Neural progenitor cell (in vitro differentiated cells): ENCODE data around the gene TAOK1.

Source experiments
- EZH2phosphoT487 ChIP-seq: fragments of 200-600 bp; sonication (generic); IDR thresholded peaks from 2 replicates; pipeline ENCODE4 v1.6.1; 2017; ENCODE audit warnings: antibody characterized with exemption
- TF ChIP-seq, protein P1 (sequence below): fragments of 200-600 bp; sonication (generic); IDR thresholded peaks from 2 replicates; pipeline ENCODE4 v1.5.1; 2017; ENCODE audit warnings: antibody characterized with exemption, mild to moderate bottlenecking

DNA sequence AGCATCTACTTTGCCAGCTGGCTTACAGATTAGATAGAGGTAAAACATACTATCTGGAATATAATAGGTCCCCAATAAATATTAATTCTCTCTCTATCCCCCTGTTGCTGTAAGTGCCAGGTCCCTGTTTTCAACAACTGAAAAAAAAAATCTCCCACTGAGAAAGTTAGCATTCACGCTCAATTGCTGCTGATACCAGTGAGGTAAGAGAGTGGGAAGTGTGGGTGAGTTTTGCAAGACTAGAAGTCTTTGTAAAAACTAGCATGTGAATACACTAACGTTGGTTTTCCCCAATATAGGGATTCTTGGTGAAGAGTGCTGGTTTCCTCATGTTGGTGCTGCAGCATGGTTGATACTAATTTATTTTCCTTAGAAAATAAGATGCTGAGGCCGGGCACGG is 11.7 kb upstream of the TAOK1 start:
- TF ChIP-seq, protein P1, sequence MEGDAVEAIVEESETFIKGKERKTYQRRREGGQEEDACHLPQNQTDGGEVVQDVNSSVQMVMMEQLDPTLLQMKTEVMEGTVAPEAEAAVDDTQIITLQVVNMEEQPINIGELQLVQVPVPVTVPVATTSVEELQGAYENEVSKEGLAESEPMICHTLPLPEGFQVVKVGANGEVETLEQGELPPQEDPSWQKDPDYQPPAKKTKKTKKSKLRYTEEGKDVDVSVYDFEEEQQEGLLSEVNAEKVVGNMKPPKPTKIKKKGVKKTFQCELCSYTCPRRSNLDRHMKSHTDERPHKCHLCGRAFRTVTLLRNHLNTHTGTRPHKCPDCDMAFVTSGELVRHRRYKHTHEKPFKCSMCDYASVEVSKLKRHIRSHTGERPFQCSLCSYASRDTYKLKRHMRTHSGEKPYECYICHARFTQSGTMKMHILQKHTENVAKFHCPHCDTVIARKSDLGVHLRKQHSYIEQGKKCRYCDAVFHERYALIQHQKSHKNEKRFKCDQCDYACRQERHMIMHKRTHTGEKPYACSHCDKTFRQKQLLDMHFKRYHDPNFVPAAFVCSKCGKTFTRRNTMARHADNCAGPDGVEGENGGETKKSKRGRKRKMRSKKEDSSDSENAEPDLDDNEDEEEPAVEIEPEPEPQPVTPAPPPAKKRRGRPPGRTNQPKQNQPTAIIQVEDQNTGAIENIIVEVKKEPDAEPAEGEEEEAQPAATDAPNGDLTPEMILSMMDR: no peak
- no peak for TF ChIP-seq EZH2phosphoT487
